ENCODE results near the gene CD99L2. TPM values are rescaled to one million over a fixed set of nuclear protein-coding genes. Genes with fewer than 3 reads are reported as not detected.

Gene CD99L2
- total RNA-seq, 1 experiment from 2014 or later: 8.6 TPM

DNA sequence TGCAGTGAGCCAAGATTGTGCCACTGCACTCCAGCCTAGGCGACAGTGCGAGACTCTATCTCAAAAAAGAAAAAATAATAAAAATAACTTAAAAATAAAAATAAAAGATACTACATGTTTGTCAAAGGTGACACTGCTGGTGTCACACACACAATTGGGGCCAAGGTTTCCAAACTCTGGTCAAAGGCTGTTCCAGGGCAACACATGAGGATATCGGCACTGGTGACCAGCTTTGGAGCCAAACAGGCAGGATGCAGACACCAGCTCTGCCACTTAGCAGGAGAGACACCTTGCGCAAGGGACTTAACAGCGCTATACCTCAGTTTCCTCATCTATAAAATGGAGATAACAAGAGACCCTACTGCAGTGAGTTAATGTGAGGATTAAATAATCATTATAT lies 52.3 kb downstream of the CD99L2 start:
- no peaks in the 10 kb centered on the region for H3K36me3 ChIP-seq (ENCODE audit: insufficient read depth, low read length)
- no peak overlapping the region for H3K27ac ChIP-seq (ENCODE audit: low read length)
- no peak overlapping the region for H3K9ac ChIP-seq (ENCODE audit: low read length)
- H3K9me3 ChIP-seq (ENCODE audit: low read length): no peaks in the 10 kb centered on the region
- no peaks in the 10 kb centered on the region for H3K4me1 ChIP-seq (ENCODE audit: low read length)
- no peak overlapping the region for H3K4me3 ChIP-seq (ENCODE audit: low read length)
- H4K20me1 ChIP-seq (ENCODE audit: insufficient read depth, low read depth, low read length): no peaks in the 10 kb centered on the region
- no peaks in the 10 kb centered on the region for H3K9me2 ChIP-seq (replicated peaks; ENCODE audit: insufficient read depth, low read length)
- no peak overlapping the region for H3K4me2 ChIP-seq (ENCODE audit: low read depth, low read length, poor library complexity, severe bottlenecking)
- no peak for DNase-seq
- H2AFZ ChIP-seq (ENCODE audit: low read length): no peak overlapping the region
- H3K79me2 ChIP-seq (ENCODE audit: low read length): no peaks in the 10 kb centered on the region
- no peaks in the 10 kb centered on the region for H3K27me3 ChIP-seq (ENCODE audit: low read length)

GRCh38 chrX:150845091-150845490 lies 53.4 kb downstream of the CD99L2 start:
- Histone ChIP-seq H3K4me2 (ENCODE audit: low read depth, low read length, poor library complexity, severe bottlenecking) (no peak overlapping the region), H2AFZ (ENCODE audit: low read length) (no peak overlapping the region), H3K9me2 (replicated peaks; ENCODE audit: insufficient read depth, low read length) (no peaks in the 10 kb centered on the region), H3K79me2 (ENCODE audit: low read length) (no peaks in the 10 kb centered on the region), H3K27me3 (ENCODE audit: low read length) (no peaks in the 10 kb centered on the region), H3K27ac (ENCODE audit: low read length) (no peak overlapping the region), H3K4me1 (ENCODE audit: low read length) (no peaks in the 10 kb centered on the region), H3K9me3 (ENCODE audit: low read length) (no peaks in the 10 kb centered on the region), H3K9ac (ENCODE audit: low read length) (no peak overlapping the region), H4K20me1 (ENCODE audit: insufficient read depth, low read depth, low read length) (no peaks in the 10 kb centered on the region), H3K36me3 (ENCODE audit: insufficient read depth, low read length) (no peaks in the 10 kb centered on the region), H3K4me3 (ENCODE audit: low read length) (no peak overlapping the region)
- no peak for DNase-seq

DNA sequence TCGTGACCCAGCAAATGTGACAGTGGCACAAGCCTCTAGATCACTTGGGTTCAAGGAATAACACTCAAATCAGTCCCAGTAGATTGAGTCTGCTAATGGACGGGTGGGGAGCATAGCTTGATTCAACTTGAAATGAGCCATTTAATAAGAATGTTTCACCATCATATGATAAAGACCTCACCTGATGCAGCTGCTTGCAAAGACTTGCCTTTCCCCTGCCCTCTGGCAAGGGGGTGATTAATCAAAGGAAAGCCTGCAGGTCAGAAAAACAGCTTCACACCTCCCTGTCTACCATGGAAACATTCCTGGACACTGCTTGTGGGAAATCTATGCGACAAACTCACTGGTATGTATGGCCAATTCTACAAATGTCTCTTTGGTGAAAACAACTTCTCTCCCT lies 54.5 kb downstream of the CD99L2 start:
- Histone ChIP-seq H3K9me2 (replicated peaks; ENCODE audit: insufficient read depth, low read length) (no peaks in the 10 kb centered on the region), H3K9ac (ENCODE audit: low read length) (no peak overlapping the region), H2AFZ (ENCODE audit: low read length) (no peak overlapping the region), H3K4me3 (ENCODE audit: low read length) (no peak overlapping the region), H3K27me3 (ENCODE audit: low read length) (no peaks in the 10 kb centered on the region), H3K9me3 (ENCODE audit: low read length) (no peaks in the 10 kb centered on the region), H4K20me1 (ENCODE audit: insufficient read depth, low read depth, low read length) (no peaks in the 10 kb centered on the region), H3K4me1 (ENCODE audit: low read length) (no peaks in the 10 kb centered on the region), H3K27ac (ENCODE audit: low read length) (no peak overlapping the region), H3K36me3 (ENCODE audit: insufficient read depth, low read length) (no peaks in the 10 kb centered on the region), H3K79me2 (ENCODE audit: low read length) (no peaks in the 10 kb centered on the region), H3K4me2 (ENCODE audit: low read depth, low read length, poor library complexity, severe bottlenecking) (no peak overlapping the region)
- DNase-seq: no peak

DNA sequence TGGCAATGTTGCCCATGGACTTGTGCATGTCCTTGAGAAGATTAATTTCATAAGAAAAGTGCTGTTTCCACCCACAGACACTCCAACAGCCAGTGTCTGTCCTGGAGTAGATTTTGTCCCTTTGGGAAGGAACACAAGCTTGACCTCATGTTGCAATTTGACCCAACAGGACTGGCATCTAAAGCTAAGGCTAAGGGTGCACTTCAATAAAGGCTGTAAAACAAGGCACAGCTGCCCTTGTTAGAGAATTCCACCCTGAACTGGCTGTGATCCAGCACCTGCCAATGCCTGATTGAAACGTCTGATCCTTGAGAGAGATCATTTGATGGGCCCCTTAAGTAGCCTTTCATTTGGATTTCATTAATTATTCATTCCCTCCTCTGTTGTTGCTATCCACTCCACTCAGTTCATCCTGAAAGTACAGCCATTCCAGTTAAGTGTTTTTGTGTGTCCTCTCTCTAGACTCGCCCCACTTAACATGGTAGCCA lies 56.2 kb downstream of the CD99L2 start:
- Histone ChIP-seq H3K9me2 (replicated peaks; ENCODE audit: insufficient read depth, low read length) (no peaks in the 10 kb centered on the region), H3K4me2 (ENCODE audit: low read depth, low read length, poor library complexity, severe bottlenecking) (no peak overlapping the region), H2AFZ (ENCODE audit: low read length) (no peak overlapping the region), H3K36me3 (ENCODE audit: insufficient read depth, low read length) (no peaks in the 10 kb centered on the region), H3K9me3 (ENCODE audit: low read length) (no peaks in the 10 kb centered on the region), H3K79me2 (ENCODE audit: low read length) (no peaks in the 10 kb centered on the region), H3K27ac (ENCODE audit: low read length) (no peak overlapping the region), H3K9ac (ENCODE audit: low read length) (no peak overlapping the region), H3K27me3 (ENCODE audit: low read length) (no peaks in the 10 kb centered on the region), H3K4me3 (ENCODE audit: low read length) (no peak overlapping the region), H3K4me1 (ENCODE audit: low read length) (no peaks in the 10 kb centered on the region), H4K20me1 (ENCODE audit: insufficient read depth, low read depth, low read length) (no peaks in the 10 kb centered on the region)
- DNase-seq: no peak

GRCh38 chrX:150841456-150842197 lies 56.8 kb downstream of the CD99L2 start:
- Histone ChIP-seq H3K9ac (ENCODE audit: low read length) (no peak overlapping the region), H3K27me3 (ENCODE audit: low read length) (no peaks in the 10 kb centered on the region), H3K9me2 (replicated peaks; ENCODE audit: insufficient read depth, low read length) (no peaks in the 10 kb centered on the region), H2AFZ (ENCODE audit: low read length) (no peak overlapping the region), H3K79me2 (ENCODE audit: low read length) (no peaks in the 10 kb centered on the region), H3K4me3 (ENCODE audit: low read length) (no peak overlapping the region), H4K20me1 (ENCODE audit: insufficient read depth, low read depth, low read length) (no peaks in the 10 kb centered on the region), H3K36me3 (ENCODE audit: insufficient read depth, low read length) (no peaks in the 10 kb centered on the region), H3K4me2 (ENCODE audit: low read depth, low read length, poor library complexity, severe bottlenecking) (no peak overlapping the region), H3K27ac (ENCODE audit: low read length) (no peak overlapping the region), H3K9me3 (ENCODE audit: low read length) (no peaks in the 10 kb centered on the region), H3K4me1 (ENCODE audit: low read length) (no peaks in the 10 kb centered on the region)
- DNase-seq: no peak

DNA sequence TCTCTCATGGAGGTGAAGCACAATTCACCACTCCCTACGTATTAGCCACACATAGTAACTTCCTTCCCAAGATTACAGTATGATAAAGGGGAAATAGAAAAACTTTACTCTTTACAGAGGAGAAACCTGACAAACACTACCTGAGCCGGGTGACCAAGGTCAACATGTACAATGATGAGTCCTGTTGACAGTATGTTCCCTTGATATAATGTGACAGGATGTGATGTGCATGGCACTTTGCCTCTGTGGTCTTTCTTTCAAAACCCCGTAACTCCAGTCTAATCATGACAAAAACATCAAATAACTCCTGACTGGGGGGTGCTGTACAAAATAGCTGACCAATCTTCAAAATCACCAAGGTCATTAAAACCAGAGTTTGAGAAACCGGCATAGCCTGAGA lies 60.6 kb downstream of the CD99L2 start:
- Histone ChIP-seq H3K27ac (ENCODE audit: low read length) (no peak overlapping the region), H3K9me3 (ENCODE audit: low read length) (no peaks in the 10 kb centered on the region), H3K9ac (ENCODE audit: low read length) (no peak overlapping the region), H3K4me1 (ENCODE audit: low read length) (no peaks in the 10 kb centered on the region), H3K4me3 (ENCODE audit: low read length) (no peak overlapping the region), H4K20me1 (ENCODE audit: insufficient read depth, low read depth, low read length) (no peaks in the 10 kb centered on the region), H3K27me3 (ENCODE audit: low read length) (no peaks in the 10 kb centered on the region), H3K36me3 (ENCODE audit: insufficient read depth, low read length) (no peaks in the 10 kb centered on the region), H3K4me2 (ENCODE audit: low read depth, low read length, poor library complexity, severe bottlenecking) (no peak overlapping the region), H2AFZ (ENCODE audit: low read length) (no peak overlapping the region), H3K9me2 (replicated peaks; ENCODE audit: insufficient read depth, low read length) (no peaks in the 10 kb centered on the region), H3K79me2 (ENCODE audit: low read length) (no peaks in the 10 kb centered on the region)
- no peak for DNase-seq

GRCh38 chrX:150834695-150835094 lies 63.8 kb downstream of the CD99L2 start:
- no peaks in the 10 kb centered on the region for H3K9me2 ChIP-seq (replicated peaks; ENCODE audit: insufficient read depth, low read length)
- H4K20me1 ChIP-seq (ENCODE audit: insufficient read depth, low read depth, low read length): no peaks in the 10 kb centered on the region
- no peaks in the 10 kb centered on the region for H3K9me3 ChIP-seq (ENCODE audit: low read length)
- no peak overlapping the region for H3K4me2 ChIP-seq (ENCODE audit: low read depth, low read length, poor library complexity, severe bottlenecking)
- H3K27ac ChIP-seq (ENCODE audit: low read length): no peak overlapping the region
- H3K27me3 ChIP-seq (ENCODE audit: low read length): no peaks in the 10 kb centered on the region
- H3K4me3 ChIP-seq (ENCODE audit: low read length): no peak overlapping the region
- H3K9ac ChIP-seq (ENCODE audit: low read length): no peak overlapping the region
- DNase-seq: no peak
- no peaks in the 10 kb centered on the region for H3K79me2 ChIP-seq (ENCODE audit: low read length)
- H3K4me1 ChIP-seq (ENCODE audit: low read length): no peaks in the 10 kb centered on the region
- H3K36me3 ChIP-seq (ENCODE audit: insufficient read depth, low read length): no peaks in the 10 kb centered on the region
- no peak overlapping the region for H2AFZ ChIP-seq (ENCODE audit: low read length)

GRCh38 chrX:150833454-150834056 lies 64.9 kb downstream of the CD99L2 start:
- Histone ChIP-seq H3K27ac (ENCODE audit: low read length) (no peak overlapping the region), H2AFZ (ENCODE audit: low read length) (no peak overlapping the region), H4K20me1 (ENCODE audit: insufficient read depth, low read depth, low read length) (no peaks in the 10 kb centered on the region), H3K9me2 (replicated peaks; ENCODE audit: insufficient read depth, low read length) (no peaks in the 10 kb centered on the region), H3K79me2 (ENCODE audit: low read length) (no peaks in the 10 kb centered on the region), H3K27me3 (ENCODE audit: low read length) (no peaks in the 10 kb centered on the region), H3K4me2 (ENCODE audit: low read depth, low read length, poor library complexity, severe bottlenecking) (no peak overlapping the region), H3K4me3 (ENCODE audit: low read length) (no peak overlapping the region), H3K36me3 (ENCODE audit: insufficient read depth, low read length) (no peaks in the 10 kb centered on the region), H3K9ac (ENCODE audit: low read length) (no peak overlapping the region), H3K9me3 (ENCODE audit: low read length) (no peaks in the 10 kb centered on the region), H3K4me1 (ENCODE audit: low read length) (no peaks in the 10 kb centered on the region)
- DNase-seq: no peak
